ENCODE results near the gene CHD5. TPM values are rescaled to one million over a fixed set of nuclear protein-coding genes. Genes with fewer than 3 reads are reported as not detected.

The CHD5 gene
- total and polyA plus RNA-seq, 2 of the 13 experiments (the other 11 are each of a cell fraction or from before 2014, with no cell fraction given) = 0.02 to 0.21 TPM

GRCh38 chr1:6205849-6206519, 25.9 kb upstream of the CHD5 start, which contains the start of gene RNF207 (continued):
- TF ChIP-seq ZNF318 (CRISPR knock-in tag; IDR thresholded peaks at IDR 0.05) (no peak), IRF9 (CRISPR knock-in tag; IDR thresholded peaks at IDR 0.05; ENCODE audit: borderline replicate concordance) (0 out of 2 replicates have a peak, but pooled peaks have one; percentile 23), ZNF350 (CRISPR knock-in tag; IDR thresholded peaks at IDR 0.05; ENCODE audit: borderline replicate concordance, low read depth) (peak; percentile 83), FOXC1 (CRISPR knock-in tag; IDR thresholded peaks at IDR 0.05; ENCODE audit: borderline replicate concordance) (peak; percentile 91), HMGXB3 (CRISPR knock-in tag; IDR thresholded peaks at IDR 0.05; ENCODE audit: borderline replicate concordance) (no peak), FIP1L1 (IDR thresholded peaks at IDR 0.05; ENCODE audit: borderline replicate concordance, insufficient read depth, low read depth, low read length) (no peak), EZH2 (conservative IDR thresholded peaks at IDR 0.05; ENCODE audit: low read depth, low read length) (no peak), HMGA1 (CRISPR knock-in tag; conservative IDR thresholded peaks at IDR 0.05) (no peak), RFX3 (CRISPR knock-in tag; IDR thresholded peaks at IDR 0.05) (no peak)

Measured in HepG2 (cell line).